OCI-LY1 (cell line): ENCODE results near the gene GOLGA3.
"Not testable (repeated sequence)": the region's sequence is repeated elsewhere in the genome, so short reads cannot be mapped to it uniquely, and the experiment has no call there.

Source experiments
- H2AFZ ChIP-seq: fragments of 200-600 bp; sonication (generic), shearing (Covaris generic); 2 replicates; pipeline ENCODE4 v1.6.0; 2014; ENCODE audit warnings: antibody characterized with exemption, mild to moderate bottlenecking, low read length
- H3F3A ChIP-seq: fragments of 200-600 bp; sonication (generic), shearing (Covaris generic); 2 replicates; pipeline ENCODE4 v1.6.0; 2014; ENCODE audit warnings: mild to moderate bottlenecking, antibody characterized with exemption, low read length, moderate library complexity; ENCODE audit not compliant: insufficient read depth
- H3K27ac ChIP-seq: fragments of 200-600 bp; sonication (generic); 2 replicates; pipeline ENCODE4 v1.5.1; 2014; ENCODE audit warnings: low read length, mixed run types, mild to moderate bottlenecking, low read depth; ENCODE audit not compliant: poor library complexity, severe bottlenecking
- H3K27me3 ChIP-seq: fragments of 200-600 bp; sonication (generic); 2 replicates; pipeline ENCODE4 v1.6.0; 2014; ENCODE audit warnings: antibody characterized with exemption, mild to moderate bottlenecking, low read length, moderate library complexity; ENCODE audit not compliant: insufficient read depth
- H3K36me3 ChIP-seq: fragments of 200-600 bp; sonication (generic); 2 replicates; pipeline ENCODE4 v1.6.1; 2014; ENCODE audit warnings: mild to moderate bottlenecking, antibody characterized with exemption, low read length, moderate library complexity, mixed read lengths; ENCODE audit not compliant: insufficient read depth
- H3K4me1 ChIP-seq: fragments of 200-600 bp; sonication (generic); 2 replicates; pipeline ENCODE4 v1.5.1; 2014; ENCODE audit warnings: mild to moderate bottlenecking, low read length, moderate library complexity; ENCODE audit not compliant: insufficient read depth, severe bottlenecking
- H3K4me2 ChIP-seq: fragments of 200-600 bp; sonication (generic), shearing (Covaris generic); 2 replicates; pipeline ENCODE4 v1.6.1; 2014; ENCODE audit warnings: low read length
- H3K4me3 ChIP-seq: fragments of 200-600 bp; sonication (generic); 2 replicates; pipeline ENCODE4 v1.5.1; 2014; ENCODE audit warnings: low read length, low read depth, mild to moderate bottlenecking, mixed read lengths; ENCODE audit not compliant: poor library complexity, severe bottlenecking
- H3K79me2 ChIP-seq: fragments of 200-600 bp; shearing (Covaris generic); 2 replicates; pipeline ENCODE4 v1.6.1; 2016; ENCODE audit warnings: mixed run types, low read length, mixed read lengths; ENCODE audit not compliant: insufficient read depth
- H3K9ac ChIP-seq: fragments of 200-600 bp; sonication (generic), shearing (Covaris generic); 2 replicates; pipeline ENCODE4 v1.6.1; 2014; ENCODE audit warnings: mild to moderate bottlenecking, low read length, mixed read lengths
- H3K9me2 ChIP-seq: fragments of 200-600 bp; sonication (generic), shearing (Covaris generic); 2 replicates; pipeline ENCODE4 v1.6.1; 2014; ENCODE audit warnings: low read depth, mild to moderate bottlenecking, low read length, mixed read lengths
- H3K9me3 ChIP-seq: fragments of 200-600 bp; shearing (Covaris generic); 2 replicates; pipeline ENCODE4 v1.6.1; 2014; ENCODE audit warnings: low read length, mixed read lengths
- H4K20me1 ChIP-seq: fragments of 200-600 bp; sonication (generic), shearing (Covaris generic); 2 replicates; pipeline ENCODE4 v1.6.0; 2016; ENCODE audit warnings: mild to moderate bottlenecking, low read length; ENCODE audit not compliant: insufficient read depth
- EZH2 ChIP-seq: fragments of 200-600 bp; sonication (generic), shearing (Covaris generic); IDR thresholded peaks from 2 replicates; pipeline ENCODE4 v1.8.0; 2017; ENCODE audit warnings: borderline replicate concordance, mixed run types, mild to moderate bottlenecking, antibody characterized with exemption, low read length, moderate library complexity, mixed read lengths
- TF ChIP-seq, protein P1 (sequence below): fragments of 200-600 bp; sonication (generic), shearing (Covaris generic); IDR thresholded peaks from 2 replicates; pipeline ENCODE4 v1.5.1; 2017; ENCODE audit warnings: mild to moderate bottlenecking, antibody characterized with exemption, low read length, moderate library complexity, mixed read lengths

Gene GOLGA3

DNA sequence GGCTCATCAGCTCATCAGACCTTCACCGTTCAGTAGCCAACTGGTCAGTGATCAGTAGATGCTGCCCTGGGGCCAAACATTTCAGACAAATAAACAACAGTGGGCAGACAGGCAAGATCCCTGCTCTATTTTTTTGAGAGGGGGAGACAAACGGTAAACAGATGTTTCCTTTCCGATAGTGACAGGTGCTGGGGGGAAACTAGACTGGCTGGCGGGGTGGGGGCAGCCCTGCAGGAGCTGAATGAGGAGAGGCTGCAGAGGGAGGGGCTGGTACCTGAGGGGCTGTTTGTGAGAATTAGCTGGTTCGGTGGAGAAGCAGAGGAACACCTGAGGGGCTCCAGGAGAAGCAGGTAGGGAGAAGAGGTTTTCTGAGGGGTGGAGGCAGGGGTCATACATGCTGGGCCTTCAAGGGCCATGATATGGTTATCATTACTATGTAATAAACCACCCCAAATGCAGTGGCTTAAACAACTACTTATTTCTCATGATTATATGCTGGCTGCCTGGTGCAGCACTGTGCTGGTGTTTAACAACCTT is 8.2 kb upstream of the GOLGA3 start:
- no peak overlapping the region for H3K27ac ChIP-seq
- H3F3A ChIP-seq: no peaks in the 10 kb centered on the region
- H3K4me3 ChIP-seq: no peak overlapping the region
- H3K79me2 ChIP-seq: no peaks in the 10 kb centered on the region
- TF ChIP-seq, protein P1, sequence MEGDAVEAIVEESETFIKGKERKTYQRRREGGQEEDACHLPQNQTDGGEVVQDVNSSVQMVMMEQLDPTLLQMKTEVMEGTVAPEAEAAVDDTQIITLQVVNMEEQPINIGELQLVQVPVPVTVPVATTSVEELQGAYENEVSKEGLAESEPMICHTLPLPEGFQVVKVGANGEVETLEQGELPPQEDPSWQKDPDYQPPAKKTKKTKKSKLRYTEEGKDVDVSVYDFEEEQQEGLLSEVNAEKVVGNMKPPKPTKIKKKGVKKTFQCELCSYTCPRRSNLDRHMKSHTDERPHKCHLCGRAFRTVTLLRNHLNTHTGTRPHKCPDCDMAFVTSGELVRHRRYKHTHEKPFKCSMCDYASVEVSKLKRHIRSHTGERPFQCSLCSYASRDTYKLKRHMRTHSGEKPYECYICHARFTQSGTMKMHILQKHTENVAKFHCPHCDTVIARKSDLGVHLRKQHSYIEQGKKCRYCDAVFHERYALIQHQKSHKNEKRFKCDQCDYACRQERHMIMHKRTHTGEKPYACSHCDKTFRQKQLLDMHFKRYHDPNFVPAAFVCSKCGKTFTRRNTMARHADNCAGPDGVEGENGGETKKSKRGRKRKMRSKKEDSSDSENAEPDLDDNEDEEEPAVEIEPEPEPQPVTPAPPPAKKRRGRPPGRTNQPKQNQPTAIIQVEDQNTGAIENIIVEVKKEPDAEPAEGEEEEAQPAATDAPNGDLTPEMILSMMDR: no peak
- TF ChIP-seq EZH2: no peak
- H2AFZ ChIP-seq: no peak overlapping the region
- no peaks in the 10 kb centered on the region for H4K20me1 ChIP-seq
- no peak overlapping the region for H3K9ac ChIP-seq
- no peaks in the 10 kb centered on the region for H3K27me3 ChIP-seq
- H3K9me3 ChIP-seq: no peaks in the 10 kb centered on the region
- no peak overlapping the region for H3K4me2 ChIP-seq
- no peaks in the 10 kb centered on the region for H3K4me1 ChIP-seq
- H3K36me3 ChIP-seq: peaks cover 46% of the 10 kb centered on the region
- no peaks in the 10 kb centered on the region for H3K9me2 ChIP-seq

DNA sequence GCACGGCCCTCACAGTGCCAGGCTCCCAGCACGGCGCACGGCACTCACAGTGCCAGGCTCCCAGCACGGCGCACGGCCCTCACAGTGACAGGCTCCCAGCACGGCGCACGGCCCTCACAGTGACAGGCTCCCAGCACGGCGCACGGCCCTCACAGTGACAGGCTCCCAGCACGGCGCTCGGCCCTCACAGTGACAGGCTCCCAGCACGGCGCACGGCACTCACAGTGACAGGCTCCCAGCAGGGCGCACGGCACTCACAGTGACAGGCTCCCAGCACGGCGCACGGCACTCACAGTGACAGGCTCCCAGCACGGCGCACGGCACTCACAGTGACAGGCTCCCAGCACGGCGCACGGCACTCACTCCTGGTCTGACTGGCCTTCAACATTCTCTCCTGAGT is 7.6 kb upstream of the GOLGA3 start:
- H3K79me2 ChIP-seq, H3K9me3 ChIP-seq, H3K9me2 ChIP-seq, H3F3A ChIP-seq, H4K20me1 ChIP-seq, H3K4me1 ChIP-seq, H3K27ac ChIP-seq, H3K9ac ChIP-seq, H2AFZ ChIP-seq, H3K4me2 ChIP-seq, H3K27me3 ChIP-seq, H3K4me3 ChIP-seq: not testable (repeated sequence)
- H3K36me3 ChIP-seq: peaks cover 44% of the 10 kb centered on the region

DNA sequence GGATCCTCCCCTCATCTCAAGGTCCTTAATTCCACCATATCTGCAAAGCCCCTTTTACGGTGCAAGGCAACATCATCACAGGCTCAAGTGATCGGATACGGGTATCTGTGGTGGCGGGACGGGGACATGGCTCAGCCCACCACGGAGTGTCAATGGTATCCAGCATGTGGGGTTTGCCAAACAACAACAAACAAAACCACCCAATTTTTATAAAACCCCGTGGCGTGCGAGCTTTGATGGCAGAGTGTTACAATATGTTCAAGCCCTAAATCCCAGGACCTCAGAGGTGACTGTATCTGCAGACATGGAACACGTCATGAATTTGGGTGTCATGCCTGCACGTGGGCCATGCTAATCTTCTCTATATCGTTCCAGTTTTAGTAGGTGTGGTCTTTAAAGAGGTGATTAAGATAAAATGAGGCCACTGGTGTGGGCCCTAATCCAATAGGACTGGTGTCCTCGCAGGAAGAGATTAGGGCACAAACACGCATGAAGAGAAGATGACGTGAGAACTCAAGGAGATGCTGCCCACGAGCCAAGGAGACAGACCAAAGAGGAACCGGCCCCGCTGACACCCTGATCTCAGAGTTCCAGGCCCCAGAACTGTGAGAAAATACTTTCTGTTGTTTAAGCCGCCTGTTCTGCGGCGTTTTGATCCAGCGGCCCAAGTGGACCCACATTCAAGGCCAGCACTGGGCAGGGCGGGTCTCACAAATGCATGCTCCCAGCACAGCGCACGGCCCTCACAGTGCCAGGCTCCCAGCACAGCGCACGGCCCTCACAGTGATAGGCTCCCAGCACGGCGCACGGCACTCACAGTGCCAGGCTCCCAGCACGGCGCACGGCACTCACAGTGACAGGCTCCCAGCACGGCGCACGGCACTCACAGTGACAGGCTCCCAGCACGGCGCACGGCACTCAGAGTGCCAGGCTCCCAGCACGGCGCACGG is 6.7 kb upstream of the GOLGA3 start:
- H3K4me2 ChIP-seq: no peak overlapping the region
- H2AFZ ChIP-seq: no peak overlapping the region
- no peak overlapping the region for H3K4me3 ChIP-seq
- H3K9me2 ChIP-seq: no peaks in the 10 kb centered on the region
- H3K4me1 ChIP-seq: no peaks in the 10 kb centered on the region
- no peaks in the 10 kb centered on the region for H3K79me2 ChIP-seq
- H3K9ac ChIP-seq: no peak overlapping the region
- H3K36me3 ChIP-seq: peaks cover 36% of the 10 kb centered on the region
- no peaks in the 10 kb centered on the region for H3F3A ChIP-seq
- H3K9me3 ChIP-seq: no peaks in the 10 kb centered on the region
- no peaks in the 10 kb centered on the region for H3K27me3 ChIP-seq
- H4K20me1 ChIP-seq: no peaks in the 10 kb centered on the region
- H3K27ac ChIP-seq: no peak overlapping the region
- TF ChIP-seq, protein P1: no peak
- no peak for TF ChIP-seq EZH2
